ENCODE results near the gene FOXRED2.
"Not testable (repeated sequence)": the region's sequence is repeated elsewhere in the genome, so short reads cannot be mapped to it uniquely, and the experiment has no call there.

The FOXRED2 gene

DNA sequence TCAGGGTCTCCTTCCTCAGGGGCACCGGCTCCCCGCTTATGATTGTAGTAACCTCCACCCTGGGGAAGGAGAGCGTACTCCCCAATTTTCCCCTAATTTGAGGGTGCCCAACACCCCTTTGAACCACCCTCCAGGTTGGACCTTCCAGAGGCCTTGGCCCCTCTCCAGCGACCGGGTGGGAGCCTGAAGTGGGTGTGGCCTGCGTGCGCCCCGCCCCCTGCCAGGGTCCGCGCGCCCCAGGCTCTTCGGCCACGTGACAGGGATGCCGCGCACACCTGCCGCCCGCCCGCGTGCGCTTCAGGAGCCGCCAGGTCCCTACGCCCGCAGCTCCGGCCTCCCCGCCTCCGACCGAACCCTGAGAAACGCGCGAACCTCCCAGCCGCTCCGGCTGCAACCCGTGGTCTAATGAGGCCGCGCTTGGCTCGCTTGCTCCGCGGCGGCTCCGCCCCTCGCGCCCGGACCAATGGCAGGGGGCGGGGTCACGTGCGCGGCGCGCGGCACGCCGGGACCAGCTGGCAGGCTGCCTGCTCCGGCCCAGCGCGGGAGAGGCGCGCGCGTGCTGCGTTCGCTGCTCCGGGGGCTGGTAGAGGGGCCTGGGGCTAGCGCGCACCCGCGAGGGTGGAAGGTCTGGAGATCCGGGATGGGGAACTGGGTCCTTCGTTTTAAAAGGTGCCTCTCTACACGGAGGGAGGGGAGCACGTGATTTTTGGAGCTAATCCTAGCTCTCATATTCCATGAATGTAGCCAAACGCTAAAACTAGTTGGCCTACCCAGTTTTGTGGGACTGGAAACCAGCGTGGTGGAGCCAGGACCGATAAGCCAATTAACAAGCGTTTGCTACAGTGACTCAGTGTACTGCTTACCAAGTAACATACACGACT is at the start of gene FOXRED2:
Gene FOXRED2, minus strand, starts transcription at position 404 of the 881 bp plus-strand sequence. CDS start 618 bp downstream, outside the sequence.
- DNase-seq (ENCODE audit: low spot score) = peak; percentile 97

DNA sequence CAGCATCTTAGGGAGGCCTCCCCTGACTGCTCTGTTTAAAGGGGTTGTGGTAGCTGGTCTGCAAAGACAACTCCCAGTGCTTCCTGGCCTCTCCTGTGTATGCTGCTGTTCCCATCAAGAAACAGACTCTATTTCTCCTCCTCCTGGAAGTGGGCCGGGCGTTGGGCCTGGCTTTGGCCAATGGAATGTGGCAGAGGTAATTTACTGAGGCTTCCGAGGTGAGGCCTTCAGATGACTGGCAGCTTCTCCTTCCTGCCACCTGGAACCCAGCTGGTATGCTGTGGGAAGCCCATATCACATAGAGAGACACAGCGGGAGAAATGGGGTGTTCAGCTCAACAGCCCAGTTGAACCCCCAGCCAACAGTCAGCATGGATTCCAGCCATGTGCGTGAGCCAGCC is 47.3 kb upstream of the FOXRED2 start:
- no peak for DNase-seq (ENCODE audit: low spot score)

DNA sequence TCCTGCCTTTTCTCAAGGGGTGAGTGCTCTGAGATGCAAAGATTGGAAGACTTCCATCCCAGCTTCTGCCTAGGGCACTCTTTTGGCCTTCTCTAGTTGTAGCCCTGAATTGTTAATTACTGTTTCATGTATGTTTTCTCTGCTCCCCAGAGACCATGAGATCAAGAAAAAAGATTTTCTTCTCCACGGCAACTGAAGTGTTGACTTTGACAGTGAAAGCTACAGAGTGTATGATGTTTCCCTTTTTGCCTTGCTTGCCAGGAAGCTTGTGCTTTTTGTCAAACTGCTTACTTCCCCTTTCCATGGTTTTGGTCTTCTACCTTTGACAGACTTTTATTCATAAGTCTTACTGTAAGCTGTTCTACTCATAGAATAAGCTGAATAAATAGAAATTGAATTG is 45.4 kb upstream of the FOXRED2 start:
- peak; percentile 71 for DNase-seq (ENCODE audit: low spot score)

DNA sequence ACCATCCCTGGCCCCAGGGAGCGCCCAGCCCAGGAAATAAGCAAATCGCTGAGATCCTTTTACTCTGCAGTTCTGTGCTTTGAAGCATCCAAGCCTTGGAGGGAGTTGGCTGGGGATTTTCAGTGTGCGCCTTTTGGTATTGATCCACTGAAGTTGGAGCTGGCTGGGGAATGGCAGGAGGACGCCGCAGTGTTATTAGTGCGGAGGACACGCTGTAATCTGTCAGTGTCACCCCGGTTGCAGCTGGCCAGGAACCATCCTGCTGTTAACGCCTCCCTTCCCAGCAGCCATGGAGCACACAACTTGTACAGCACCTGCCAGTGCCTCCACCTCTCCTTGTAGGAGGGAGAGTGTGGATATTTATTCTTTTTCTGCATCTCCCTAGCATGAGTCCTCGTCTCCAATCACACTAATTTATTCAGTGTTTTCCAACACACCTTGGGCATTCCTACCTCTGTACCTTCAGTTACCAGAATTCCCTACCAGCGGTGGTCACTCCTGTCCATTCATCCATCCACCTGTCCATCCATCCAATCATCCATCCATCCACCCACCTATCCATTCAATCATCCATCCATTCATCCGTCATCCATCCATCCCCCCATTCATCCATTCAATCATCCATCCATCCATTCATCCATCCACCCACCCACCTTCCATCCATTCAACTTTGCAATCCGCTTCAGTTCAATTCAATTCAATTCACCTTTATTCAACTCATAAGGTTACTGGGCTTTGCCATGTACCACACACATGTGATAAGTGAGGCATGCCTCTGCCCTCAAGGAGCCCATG is 44.1 kb upstream of the FOXRED2 start:
- DNase-seq (ENCODE audit: low spot score) = no peak

DNA sequence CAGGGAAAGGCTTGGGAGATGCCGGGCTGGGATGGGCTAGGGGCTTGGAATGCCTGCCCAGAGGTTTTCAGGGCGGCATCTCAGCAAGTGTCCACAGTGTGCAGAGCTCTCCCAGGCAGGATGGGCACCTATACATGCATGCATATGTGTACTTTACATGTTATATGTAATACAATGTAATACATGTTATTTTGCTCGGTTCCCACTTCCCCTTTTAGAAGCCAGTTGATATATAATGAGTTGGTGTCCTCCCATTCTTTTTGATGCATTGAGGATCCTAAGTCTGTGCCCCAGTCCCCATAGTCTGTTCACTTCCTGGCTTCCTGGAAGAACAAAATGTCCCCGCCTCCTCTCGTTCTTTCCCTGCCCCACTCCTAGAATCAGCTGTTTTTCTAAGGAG is 42.2 kb upstream of the FOXRED2 start:
- DNase-seq (ENCODE audit: low spot score) = no peak

DNA sequence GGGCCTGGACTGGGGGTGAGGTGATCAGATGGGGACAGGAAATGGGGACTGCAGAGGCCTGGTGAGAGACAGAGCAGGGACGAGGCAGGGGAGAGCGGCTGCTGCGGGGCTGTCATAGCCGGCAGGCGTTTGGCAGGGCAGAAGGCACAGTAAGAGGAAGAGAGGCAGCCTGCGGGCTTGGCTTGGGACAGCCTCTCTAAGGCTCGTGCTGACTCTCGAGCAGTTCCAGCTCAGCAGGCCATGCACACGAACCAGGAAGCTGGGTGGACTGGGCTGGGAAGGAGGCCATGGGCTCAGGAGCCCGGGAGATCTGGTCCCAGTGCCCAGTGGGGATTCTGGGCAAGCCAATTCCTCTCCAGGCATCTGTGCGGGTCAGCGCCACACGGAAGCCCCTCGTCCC is 41.8 kb upstream of the FOXRED2 start:
- DNase-seq (ENCODE audit: low spot score) = no peak

DNA sequence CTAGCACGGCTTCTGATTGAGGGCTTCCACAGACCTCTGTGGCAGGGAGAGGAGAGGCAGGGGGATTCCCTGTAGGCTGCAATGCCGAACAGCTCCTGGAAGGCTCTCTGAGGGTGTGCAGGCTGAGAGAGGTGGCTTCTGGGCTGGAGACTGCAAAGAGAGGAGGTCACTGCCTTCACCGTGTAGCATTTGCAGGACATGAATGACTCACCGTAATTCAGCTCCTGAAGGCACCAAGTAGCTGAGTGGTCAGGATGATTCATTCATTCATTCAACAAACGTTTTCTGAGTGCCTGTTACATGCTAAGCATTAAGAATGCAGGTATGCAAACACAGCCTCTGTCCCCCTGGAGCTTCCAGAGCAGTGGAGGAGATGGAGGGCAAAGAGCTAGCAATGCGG is 40.1 kb upstream of the FOXRED2 start:
- DNase-seq (ENCODE audit: low spot score) = no peak

DNA sequence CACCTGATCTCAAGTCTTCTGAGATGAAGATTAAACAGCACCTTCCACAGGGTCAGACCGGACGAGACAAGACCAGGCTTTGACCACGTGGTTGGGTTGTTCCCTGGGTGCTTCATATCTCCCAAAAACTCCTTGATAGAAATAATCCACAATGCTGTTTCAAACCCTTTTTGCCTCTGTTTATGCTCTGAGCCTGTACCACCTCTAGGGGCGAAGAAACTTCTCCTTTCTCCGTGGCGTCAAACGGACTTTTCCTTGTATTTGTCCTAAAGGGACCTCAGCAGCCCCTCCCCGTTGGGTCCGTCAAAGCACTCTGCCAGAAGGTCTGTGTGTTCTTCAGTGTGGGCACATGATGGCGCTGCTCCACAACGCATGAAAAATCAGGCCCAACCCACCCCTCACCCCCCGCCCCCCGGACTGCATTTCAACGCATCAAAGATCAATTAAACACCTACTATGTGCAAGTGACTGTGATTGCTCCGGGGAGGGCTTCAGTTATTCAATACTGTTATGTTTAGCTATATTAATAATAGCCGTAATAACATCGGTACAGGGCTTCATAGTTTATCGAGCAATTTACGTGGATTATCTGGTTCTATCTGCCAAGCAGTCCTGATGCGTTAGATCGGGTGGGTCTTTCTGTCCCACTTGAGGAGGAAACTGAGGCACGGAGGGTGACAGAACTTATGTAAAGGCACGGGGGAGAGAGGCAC is 39.4 kb upstream of the FOXRED2 start:
- DNase-seq (ENCODE audit: low spot score) = peak; percentile 57

DNA sequence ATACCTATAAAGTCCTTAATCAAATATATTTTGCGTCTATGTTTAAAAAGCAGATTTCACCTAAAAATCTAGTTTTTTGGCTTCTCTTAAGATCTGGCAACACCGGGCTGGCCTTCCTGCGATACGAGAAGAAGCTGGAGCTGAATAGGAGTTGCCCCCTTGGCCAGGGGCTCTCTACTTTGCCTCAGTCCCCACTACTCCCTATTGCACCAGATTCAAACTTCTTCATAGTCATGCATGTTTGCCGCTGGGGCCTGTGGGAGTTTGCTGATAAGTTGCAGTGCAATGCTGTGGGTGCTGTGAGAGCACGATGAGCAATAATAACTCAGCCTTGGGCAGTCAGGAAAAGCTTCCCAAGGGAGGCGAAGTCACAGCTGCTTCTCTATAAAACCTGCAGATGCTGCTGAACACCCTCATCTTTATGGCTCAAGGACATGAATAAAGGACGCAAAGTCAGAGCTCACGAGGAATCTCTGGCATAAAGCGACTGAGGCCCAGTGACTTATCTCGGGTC is 37.3 kb upstream of the FOXRED2 start:
- no peak for DNase-seq (ENCODE audit: low spot score)

DNA sequence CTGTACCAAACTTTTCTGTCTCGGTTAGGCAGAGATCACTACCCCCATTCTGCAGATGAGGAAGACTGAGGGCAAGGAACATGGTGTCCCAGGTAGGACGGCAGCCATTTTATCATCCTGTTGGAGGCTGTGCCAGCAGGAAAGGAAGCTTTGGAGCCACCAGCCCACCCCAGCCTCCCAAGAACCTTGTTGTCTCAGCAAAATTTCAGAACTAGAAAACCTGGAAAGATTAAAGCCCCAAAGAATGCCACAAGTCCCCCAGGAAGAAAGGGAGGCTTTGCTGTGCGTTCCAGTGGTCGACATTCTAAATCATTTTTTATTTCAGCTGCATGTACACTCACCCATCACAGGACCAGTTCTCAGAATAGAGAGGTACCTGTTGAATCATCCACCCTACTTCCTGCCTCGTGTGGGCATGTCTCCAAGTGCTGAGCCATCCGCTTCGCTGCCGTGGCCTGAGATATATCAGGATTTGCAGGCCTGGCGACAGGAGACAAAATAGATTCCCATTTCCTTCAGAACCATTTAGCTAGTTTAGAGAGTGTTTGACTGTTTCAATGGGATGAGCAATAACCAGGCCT is 35.1 kb upstream of the FOXRED2 start:
- DNase-seq (ENCODE audit: low spot score) = no peak

DNA sequence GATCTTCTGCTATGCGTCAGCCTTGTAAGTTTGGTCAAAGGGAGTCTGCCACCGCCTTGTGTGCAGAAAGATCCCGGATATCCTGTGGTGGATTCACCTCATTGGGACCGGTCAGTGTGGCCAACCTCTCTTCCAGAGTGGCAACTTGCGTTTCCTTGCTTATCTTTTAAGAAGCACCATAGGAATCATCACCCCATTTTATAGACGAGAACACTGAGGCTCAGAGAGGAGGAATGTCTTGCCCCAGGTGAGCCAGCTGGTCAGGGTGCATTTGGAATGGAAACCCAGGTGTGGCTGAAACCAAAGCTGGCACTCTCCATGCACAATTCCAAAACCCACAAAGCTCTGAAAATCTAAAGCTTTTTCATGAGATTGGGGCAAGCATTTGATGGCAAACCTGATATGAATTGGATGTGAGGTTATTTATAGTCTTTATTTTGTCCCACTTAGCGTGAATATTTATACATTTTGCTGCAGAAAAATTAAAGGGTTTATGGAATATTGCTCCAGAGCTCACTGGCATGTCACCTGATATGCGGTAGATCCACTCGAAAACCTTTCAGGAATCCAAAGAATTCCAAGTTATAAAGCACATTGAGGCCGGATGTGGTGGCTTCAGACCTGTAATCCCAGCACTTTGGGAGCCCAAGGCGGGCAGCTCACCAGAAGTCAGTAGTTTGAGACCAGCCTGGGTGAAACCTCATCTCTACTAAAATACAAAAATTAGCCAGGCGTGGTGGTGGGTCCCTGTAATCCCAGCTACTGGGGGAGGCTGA is 34.2 kb upstream of the FOXRED2 start:
- DNase-seq (ENCODE audit: low spot score) = no peak

DNA sequence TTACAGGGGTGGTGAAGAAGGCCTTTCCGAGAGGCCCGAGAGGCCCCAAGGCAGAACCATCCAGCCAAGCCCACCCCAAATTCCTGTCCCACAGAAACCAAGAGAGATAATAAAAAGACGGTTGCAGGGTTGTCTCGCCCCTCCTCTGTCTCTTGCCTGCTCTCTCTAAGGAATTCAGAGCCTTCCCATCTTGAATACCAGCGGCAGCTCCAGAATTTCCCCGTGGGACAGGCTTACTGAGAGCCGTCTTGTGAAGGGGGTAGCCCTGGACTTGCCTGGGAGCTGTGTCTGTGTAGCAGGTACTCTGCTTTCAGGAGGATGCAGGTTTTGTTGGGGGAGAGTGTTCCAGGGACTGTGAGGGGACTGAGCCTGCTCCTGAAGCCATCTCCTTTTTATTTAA is 31.7 kb upstream of the FOXRED2 start:
- DNase-seq (ENCODE audit: low spot score) = no peak

DNA sequence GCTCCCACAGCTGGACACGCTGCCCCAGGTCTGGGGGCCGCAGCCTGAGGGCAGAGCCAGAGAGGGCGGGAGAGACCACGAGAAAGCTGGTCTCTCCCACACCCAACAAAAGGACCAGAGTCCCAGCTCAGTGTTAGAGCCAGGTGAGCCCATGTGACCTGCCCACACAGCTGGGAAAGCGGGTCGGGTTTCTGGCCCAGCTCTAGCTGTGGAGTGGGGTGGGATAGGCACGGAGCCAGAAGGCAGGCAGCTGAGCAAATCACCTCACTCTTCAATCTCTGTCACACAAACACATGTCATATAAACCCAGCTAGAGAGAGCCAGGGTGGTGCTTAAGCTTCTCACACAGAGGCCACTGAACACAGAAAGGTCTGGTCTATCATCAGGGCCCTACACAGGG is 29.9 kb upstream of the FOXRED2 start:
- DNase-seq (ENCODE audit: low spot score) = no peak

DNA sequence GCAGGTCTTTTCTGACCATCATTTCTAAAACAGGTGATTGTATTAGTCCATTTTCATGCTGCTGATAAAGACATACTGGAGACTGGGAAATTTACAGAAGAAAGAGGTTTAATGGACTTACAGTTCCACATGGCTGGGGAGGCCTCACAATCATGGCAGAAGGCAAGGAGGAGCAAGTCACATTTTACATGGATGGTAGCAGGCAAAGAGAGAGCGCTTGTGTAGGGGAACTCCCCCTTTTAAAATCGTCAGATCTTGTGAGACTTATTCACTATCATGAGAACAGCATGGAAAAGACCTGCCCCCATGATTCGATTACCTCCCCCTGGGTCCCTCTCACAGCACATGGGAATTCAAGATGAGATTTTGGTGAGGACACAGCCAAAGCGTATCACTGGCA is 26.5 kb upstream of the FOXRED2 start:
- not testable (repeated sequence) for DNase-seq (ENCODE audit: low spot score)

DNA sequence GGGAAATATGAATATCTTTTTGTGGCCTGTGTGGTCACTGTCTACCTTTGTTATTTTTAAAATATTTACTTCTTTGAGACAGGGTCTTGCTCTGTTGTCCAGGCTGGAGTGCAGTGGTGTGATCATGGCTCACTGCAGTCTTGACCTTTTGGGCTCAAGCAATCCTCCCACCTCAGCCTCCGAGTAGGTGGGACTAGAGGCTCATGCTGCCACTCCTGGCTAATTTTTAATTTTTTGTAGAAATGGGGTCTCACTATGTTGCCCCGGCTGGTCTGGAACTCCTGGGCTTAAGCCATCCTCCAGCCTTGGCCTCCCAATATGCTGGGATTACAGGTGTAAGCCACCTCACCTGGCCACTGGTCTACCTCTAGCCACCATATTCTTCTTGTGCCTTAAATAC is 25.6 kb upstream of the FOXRED2 start:
- DNase-seq (ENCODE audit: low spot score) = no peak

DNA sequence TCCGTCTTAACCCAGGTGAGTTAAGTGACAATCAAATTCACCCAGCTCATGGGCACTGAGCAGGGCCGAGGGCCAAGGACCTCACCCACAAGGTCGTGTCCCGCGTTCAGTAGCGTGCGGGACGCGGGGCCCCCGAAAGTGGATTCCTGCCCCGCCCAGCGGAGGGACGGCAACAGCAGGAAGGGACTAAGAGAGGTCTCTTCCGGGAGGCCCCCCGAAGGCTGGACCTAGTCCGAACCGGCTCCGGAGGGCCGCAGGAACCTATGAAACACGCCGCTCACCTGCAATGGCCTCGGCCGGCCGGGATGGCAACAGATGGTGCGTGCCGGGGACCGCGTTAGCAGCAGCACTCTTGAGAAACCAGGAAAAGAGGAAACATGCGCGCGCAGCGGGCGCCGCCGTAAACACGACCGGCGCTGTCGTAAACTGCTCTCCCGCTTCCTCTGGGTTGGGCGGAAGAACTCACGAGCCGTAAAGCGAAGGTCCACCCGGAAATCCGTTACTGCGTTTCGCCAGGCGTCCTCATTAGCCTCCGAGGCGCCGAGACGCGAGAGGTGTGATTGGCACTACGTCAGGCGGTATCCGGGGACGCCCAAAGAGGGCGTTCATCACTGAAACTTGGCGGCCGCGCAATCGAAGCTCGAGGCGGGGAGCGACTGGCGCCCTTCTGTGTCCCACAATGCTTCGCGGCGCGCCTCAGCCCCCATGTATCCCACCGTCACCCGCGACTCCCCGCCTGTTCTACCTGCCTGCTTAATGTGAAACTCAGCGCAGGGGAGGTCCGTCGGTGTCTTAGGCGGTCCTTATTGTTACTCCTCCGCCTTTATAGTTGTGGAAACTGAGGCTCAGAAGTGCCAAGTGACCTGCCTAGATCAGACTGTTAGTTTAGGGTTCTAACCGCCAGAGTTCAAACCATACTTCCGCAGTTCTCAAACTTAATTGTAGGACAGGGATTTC is 22.2 kb upstream of the FOXRED2 start, which contains the start of gene EIF3D:
Gene EIF3D, minus strand, starts transcription at position 372 of the 957 bp plus-strand sequence. CDS start 3,045 bp downstream, outside the sequence.
- DNase-seq (ENCODE audit: low spot score) = peak; percentile 91

DNA sequence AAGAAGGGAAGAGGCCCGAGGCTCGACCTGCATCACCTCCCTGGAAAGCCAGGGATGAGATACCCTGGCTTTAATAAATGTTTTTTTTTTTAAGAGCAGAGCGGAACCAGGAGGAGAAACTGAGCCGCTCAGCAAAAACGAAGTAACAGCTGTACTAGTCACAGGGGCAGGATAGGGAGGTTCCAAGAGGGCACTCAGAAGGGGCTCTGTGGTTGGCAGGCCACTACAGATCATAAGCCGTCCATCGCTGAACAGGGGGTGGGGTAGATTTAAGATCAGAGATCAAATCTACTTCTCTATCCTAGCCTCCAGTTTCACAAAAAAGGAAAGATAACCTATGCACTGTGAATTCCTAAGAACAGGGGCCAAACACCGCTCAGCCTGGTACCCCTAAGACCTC is 21.5 kb upstream of the FOXRED2 start:
- DNase-seq (ENCODE audit: low spot score) = no peak

DNA sequence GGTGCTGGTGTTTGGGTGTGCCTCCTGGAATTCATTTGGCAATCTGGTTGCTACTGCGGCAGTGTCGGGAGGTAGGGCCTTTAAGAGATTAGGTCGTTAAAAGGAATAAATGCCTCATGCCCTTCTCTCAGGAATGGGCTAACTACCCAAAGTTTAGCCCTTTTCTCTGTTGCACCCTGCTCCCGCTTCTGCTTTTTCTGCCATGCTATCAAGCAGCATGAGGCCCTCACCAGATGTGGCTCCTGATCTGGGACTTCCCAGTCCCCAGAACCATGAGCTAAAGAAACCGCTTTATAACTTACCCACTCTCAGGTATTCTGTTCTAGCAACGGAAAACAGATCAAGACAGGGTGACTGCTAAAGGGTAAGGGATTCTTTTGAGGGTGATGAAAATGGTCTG is 15.8 kb upstream of the FOXRED2 start:
- DNase-seq (ENCODE audit: low spot score) = no peak

DNA sequence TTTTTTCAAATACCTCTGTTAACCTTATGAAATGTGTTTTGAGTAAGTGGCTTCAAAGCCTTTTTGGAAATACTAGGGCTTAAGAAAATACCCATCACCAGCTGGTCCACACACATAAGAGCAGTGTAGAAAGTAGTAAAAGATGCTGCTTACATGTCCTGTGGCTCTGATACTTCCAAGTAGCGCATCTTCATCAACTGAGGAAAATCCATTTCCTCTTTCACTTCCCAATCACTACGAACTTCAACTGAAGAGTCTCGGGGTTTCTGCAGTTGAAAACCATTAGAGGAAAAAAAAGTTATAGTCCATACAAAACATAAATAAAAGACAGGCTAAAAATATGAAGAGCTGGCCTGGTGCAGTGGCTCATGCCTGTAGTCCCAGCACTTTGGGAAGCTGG is 13.6 kb upstream of the FOXRED2 start:
- DNase-seq (ENCODE audit: low spot score) = no peak

DNA sequence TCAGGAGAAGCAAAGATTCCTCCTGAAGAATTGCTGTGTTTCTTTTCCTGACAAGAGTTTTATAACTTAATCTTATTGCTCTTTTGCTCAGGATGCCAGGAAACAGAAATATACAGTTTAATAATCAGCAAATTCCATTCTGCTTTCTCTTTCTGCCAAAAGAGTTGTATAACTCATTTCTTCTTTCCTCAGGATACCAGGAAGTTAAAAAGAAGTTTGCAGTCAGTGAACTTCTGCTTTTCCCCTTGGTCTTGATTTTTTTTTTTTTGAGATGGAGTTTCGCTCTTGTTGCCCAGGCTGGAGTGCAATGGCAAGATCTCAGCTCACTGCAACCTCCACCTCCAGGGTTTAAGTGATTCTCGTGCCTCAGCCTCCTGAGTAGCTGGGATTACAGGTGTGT is 13.1 kb upstream of the FOXRED2 start:
- DNase-seq (ENCODE audit: low spot score) = not testable (repeated sequence)

Data from germinal center (tissue), 1 donor.